Stimulated activated CD4-positive, alpha-beta T cell treated with anti-CD3 and anti-CD28 coated beads, Interleukin-1b, Interleukin-23, amount 100 ng/mL, for 48 hours (primary cell): Measurements from ENCODE around the gene MICAL2.

ENCODE experiments used
- DNase-seq: peaks from one replicate; pipeline ENCODE4 v3.0.0-alpha.2; 2020

The MICAL2 gene

GRCh38 chr11:12253843-12254281 is 143.5 kb downstream of the MICAL2 start:
- no peak for DNase-seq

GRCh38 chr11:12258451-12258850 is 148.1 kb downstream of the MICAL2 start:
- no peak for DNase-seq

- DNase-seq, result no peak
Measured at GRCh38 chr11:12259956-12260355, 149.6 kb downstream of the MICAL2 start.

GRCh38 chr11:12260731-12261521 is 150.5 kb downstream of the MICAL2 start:
- no peak for DNase-seq

- no peak for DNase-seq
Measured at GRCh38 chr11:12261551-12261950, 151.2 kb downstream of the MICAL2 start.

GRCh38 chr11:12263141-12263693 is 152.8 kb downstream of the MICAL2 start:
- no peak for DNase-seq

- DNase-seq, result no peak
Measured at GRCh38 chr11:12264361-12264760, 154.0 kb downstream of the MICAL2 start.

- DNase-seq, result no peak
Measured at GRCh38 chr11:12266132-12266531, 155.7 kb downstream of the MICAL2 start.

GRCh38 chr11:12266943-12267342 is 156.6 kb downstream of the MICAL2 start:
- DNase-seq, result no peak

- no peak for DNase-seq
Measured at GRCh38 chr11:12267921-12268320, 157.5 kb downstream of the MICAL2 start.

- DNase-seq, result no peak
Measured at GRCh38 chr11:12269104-12269441, 158.7 kb downstream of the MICAL2 start.

- no peak for DNase-seq
Measured at GRCh38 chr11:12269446-12270214, 159.2 kb downstream of the MICAL2 start.

GRCh38 chr11:12270215-12270797 is 159.9 kb downstream of the MICAL2 start:
- no peak for DNase-seq

GRCh38 chr11:12270817-12271216 is 160.4 kb downstream of the MICAL2 start:
- no peak for DNase-seq

- DNase-seq, result no peak
Measured at GRCh38 chr11:12271241-12271640, 160.9 kb downstream of the MICAL2 start.

GRCh38 chr11:12271826-12272366 is 161.5 kb downstream of the MICAL2 start:
- DNase-seq, result no peak

- DNase-seq, result no peak
Measured at GRCh38 chr11:12272821-12273617, 162.6 kb downstream of the MICAL2 start.

- no peak for DNase-seq
Measured at GRCh38 chr11:12273618-12273995, 163.2 kb downstream of the MICAL2 start.

- no peak for DNase-seq
Measured at GRCh38 chr11:12274056-12274455, 163.7 kb downstream of the MICAL2 start.

GRCh38 chr11:12274558-12275197 is 164.3 kb downstream of the MICAL2 start:
- no peak for DNase-seq

- DNase-seq, result no peak
Measured at GRCh38 chr11:12275818-12276217, 165.4 kb downstream of the MICAL2 start.

GRCh38 chr11:12276356-12276755 is 166.0 kb downstream of the MICAL2 start:
- DNase-seq, result no peak
